SW480 (cell line): Measurements from ENCODE around the gene ATG4D.

Experiments
- DNase-seq: peaks from one replicate; pipeline ENCODE4 v3.0.0-alpha.2; 2016; ENCODE audit warnings: low spot score

Gene ATG4D

DNA sequence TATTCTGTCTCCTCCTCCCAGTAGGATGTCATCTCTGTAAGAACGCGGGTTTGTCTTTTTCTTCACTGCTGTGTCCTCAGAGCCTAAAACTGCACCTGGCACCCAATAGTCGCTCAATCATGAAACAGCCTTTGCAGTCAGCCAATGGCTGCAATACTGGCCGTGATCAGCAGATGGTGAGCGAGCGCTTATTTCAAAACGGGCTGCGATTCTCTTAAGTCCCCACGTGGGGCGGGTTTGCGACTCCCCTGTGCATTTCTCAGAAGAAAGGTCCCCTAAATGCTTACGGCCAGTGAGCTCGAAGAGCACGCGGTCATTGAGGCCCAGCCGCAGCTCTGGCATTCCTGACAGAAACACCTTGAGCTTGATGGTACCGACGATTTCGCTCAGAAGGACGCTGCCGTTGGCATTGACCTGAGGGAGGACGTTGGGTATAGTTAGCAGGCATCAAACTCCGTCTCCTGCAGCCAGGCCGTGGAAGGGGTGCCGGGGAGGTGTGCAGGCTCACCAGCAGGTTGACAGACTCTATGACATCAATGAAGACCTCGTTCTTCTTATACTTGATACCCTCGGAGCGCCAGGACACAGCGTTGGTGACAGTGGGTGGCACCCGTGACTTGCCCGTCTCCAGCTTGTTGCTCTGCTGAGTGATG lies 37.4 kb downstream of the ATG4D start:
- peak; percentile 88 for DNase-seq

DNA sequence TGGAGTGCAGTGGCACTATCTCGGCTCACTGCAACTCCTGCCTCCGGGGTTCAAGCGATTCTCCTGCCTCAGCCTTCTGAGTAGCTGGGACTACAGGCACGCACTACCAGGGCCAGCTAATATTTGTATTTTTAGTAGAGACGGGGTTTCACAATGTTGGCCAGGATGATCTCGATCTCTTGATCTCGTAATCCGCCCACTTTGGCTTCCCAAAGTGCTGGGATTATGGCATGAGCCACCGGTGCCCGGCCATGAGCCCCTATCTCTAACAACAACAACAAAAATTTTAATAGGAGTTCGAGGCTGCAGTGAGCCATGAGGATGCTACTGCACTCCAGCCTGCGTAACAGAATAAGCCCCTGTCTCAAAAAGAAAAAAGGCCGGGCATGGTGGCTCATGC lies 38.4 kb downstream of the ATG4D start:
- DNase-seq, result no peak

DNA sequence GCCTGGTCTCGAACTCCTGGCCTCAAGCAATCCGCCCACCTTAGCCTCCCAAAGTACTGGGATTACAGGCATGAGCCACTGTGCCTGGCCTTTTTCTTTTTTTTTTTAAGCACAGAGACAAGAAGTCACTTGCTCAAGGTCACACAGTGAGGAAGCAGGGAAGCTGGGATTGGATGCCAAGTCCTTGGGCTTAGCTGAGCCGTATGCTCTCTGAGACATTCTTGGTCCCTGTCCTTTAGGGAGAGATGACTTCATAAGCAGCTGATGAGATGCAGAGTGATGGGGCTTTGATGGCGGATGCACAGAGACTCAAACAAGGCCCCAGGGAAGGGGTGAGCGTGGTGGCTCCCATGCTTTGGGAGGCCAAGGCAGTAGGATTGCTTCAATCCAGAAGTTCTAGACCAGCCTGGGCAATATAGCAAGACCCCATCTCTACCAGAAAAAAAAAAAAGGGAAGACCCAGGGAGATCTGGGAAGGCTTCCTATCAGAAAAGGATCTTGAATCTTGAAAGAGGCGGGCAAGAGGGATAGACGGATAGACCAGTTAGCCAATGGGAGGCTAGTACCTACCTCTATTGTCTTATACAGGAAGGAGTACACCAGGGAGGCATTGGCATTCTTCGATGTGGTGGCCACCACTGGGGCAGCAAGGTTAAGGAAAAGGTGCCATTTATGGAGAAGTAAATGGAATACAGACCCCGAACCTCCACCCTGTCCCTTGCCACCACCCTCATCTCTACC lies 39.5 kb downstream of the ATG4D start:
- no peak for DNase-seq

DNA sequence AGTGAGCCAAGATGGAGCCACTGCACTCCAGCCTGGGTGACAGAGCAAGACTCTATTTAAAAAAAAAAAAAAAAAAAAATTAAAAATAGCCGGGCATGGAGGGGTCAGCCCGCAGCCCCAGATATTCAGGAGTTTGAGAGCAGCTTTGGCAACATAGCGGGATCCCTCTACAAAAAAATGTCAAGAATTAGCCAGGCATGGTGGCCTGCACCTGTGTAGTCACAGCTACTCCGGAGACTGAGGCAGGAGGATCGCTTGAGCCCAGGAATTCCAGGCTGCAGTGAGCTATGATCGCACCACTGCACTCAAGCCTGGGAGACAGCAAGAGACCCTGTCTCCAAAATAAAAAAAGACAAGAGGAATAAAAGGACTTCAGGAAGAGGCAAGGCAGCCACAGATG lies 42.7 kb downstream of the ATG4D start:
- DNase-seq, result no peak

DNA sequence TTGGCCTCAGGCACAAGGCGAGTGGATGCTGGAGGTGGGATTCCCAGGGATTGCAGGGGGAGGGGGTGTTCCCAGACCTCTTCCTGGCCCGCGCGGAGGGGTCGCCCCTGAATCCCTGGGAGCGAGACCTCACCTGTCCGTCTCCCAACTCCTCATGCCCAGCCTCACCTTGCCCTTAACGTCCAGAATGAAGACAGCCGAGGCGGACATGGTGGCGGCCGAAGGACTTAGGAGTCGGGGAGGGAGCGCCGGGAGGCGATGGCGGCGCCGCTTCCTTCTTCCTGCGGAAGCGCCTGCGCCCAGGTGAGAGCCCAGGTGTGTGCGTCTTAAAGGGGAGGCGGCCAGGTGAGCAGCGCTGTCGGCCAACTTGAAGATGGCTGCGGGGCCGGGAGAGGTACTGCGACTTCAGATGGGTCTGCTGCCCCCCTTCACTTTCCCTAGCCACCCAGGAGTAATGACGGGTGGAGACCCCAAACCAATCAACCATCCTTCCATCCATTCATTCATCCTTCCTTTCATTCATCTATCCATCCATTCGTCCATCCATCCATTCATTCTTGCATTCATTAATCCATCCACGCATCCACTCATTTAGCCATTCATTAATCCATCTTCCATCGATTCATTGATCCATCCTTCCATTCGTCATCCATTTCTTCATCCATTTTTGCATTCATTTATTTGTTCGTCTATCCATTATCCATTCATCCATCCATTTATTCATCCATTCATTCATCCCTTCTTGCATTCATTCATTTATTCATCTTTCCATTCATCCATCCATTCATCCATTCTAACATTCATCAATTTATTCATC lies 43.5 kb downstream of the ATG4D start, which contains the start of gene AP1M2:
Gene AP1M2, minus strand, starts transcription at position 291 of the 817 bp plus-strand sequence. Its CDS starts 81 bp downstream, at position 210.
- DNase-seq, result no peak

DNA sequence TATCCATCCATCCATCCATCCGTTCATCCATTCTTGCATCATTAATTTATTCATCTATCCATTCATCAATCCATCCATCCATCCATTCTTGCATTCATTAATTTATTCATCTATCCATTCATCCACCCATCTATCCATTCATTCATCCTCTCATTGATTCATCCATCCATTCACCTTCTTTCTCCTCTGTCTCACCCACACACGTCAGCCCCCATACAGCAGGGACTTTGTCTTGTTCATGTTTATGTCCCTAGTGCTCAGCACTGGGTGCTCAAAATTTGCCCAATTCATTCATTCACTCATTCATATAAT lies 44.1 kb downstream of the ATG4D start:
- DNase-seq, result no peak

DNA sequence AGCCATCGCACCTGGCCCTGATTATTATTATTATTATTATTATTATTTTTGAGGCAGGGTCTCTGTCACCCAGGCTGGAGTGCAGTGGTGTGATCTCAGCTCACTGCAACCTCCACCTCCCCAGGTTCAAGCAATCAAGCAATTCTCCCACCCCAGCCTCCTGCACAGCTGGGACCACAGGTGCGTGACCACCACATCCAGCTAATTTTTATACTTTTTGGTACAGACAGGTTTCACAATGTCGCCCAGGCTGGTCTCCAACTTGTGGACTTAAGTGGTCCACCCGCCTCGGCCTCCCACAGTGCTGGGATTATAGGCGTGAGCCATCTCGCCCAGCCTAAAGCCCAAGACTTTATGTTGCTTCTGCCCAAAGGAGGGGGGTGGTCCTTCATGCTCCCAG lies 49.4 kb downstream of the ATG4D start:
- no peak for DNase-seq

DNA sequence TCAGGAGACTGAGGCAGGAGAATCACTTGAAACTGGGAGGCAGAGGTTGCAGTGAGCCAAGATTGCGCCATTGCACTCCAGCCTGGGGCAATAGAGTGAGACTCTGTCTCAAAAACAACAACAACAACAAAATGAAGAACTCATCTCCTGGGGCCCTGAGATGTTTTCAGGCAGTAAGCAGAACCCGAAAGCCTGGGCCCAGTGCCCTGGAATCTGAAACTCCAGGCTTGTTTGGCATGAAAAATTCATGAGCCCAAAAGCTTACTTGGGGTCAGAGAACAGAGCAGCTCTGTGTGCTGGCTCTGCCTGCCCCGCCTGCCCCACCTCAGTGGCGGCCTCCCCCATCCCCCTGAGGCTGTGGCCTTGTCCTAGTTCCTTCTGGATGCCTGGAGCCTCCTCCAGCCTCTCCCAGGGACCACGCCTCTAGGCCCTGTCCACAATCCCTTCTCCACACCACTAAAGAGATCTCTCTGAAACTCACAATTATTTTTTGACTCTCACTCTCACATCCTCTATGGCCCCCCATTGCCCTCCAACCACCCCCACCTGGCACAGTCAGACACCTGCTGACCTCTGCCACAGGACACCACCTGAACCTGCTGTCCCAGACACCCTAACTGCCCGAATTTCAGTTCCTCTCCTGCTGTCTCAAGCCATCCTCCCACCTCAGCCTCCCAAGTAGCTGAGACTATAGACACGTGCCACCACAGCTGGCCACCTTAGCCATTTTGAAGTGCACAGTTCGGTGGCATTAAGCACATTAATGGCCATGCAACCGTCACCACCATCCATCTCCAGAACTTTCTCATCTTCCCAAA lies 50.3 kb downstream of the ATG4D start:
- no peak for DNase-seq

DNA sequence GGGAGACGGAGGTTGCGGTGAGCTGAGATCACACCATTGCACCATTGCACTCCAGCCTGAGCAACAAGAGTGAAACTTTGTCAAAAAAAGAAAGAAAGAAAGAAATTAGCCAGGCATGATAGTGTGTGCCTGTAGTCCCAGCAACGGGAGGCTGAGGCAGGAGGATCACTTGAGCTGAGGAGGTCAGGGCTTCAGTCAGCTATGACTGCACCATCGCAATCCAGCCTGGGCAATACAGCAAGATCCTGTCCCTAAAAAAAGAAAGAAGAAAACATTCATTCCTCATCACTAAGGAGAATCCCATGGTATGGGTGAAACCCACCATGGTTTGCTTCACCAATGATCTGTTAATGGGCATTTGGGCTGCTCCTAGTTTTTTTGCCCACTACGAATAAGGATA lies 56.4 kb downstream of the ATG4D start:
- no peak for DNase-seq

DNA sequence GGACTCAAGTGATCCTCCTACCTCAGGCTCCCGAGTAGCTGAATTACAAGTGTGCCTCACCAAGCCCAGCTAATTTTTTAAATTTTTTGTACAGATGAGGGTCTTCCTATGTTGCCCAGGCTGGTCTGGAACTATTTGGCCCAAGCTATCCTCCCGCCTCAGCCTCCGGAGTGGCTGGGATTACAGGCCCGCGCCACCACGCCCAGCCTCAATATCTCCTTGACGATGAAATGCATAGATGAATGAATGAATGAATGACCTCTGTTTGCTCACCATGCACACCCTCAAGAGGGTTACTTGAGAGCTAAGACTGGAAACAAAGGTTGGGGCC lies 58.3 kb downstream of the ATG4D start:
- no peak for DNase-seq

DNA sequence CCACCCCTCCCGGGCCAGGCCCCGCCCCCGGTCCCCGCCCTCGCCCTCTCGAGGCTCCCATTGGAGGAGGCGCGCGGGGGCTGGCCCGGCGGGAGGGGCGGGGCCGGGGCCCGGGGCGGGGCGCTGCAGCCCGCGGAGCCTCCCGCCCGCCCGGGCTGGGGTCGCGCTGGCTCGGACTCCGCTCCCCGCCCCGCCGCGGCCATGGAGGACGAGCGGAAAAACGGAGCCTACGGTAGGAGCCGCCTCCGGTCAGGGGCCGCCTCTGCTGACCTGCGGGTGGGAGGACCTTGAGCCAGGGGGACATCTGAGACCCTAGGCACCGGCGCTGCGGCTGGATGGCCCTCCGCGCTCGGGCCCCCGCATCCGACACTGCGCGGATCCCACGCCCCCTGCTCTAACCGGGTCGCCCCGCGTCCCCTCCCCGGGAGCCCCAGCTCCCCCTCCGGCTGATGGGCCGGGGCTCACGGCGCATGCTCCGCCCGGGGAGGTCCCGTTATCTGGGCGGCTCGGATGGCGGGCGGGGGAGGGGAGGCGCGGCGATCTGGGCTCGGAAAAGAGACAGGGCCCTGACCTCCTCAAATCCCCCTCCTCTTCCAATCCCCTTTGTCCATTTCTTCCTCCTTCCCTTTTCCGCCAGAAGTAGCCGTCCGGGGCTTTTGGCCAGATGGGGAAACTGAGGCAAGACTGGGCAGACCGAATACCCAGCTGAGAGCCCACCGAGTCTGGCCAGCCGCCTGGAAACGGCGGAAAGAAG lies 58.8 kb downstream of the ATG4D start:
- DNase-seq, result peak; percentile 49
